ENCODE results near the gene DDX1. TPM values are rescaled to one million over a fixed set of nuclear protein-coding genes. Genes with fewer than 3 reads are reported as not detected.

DDX1 gene
- total RNA-seq, 4 donors from 2014 or later, result 50.3 to 109 (median 75.2) TPM

GRCh38 chr2:15652801-15653200 lies 61.1 kb downstream of the DDX1 start:
- no peak for TF ChIP-seq CTCF (IDR thresholded peaks at IDR 0.05; ENCODE audit: low read depth)

GRCh38 chr2:15653806-15654726 lies 62.4 kb downstream of the DDX1 start:
- TF ChIP-seq CTCF (IDR thresholded peaks at IDR 0.05; ENCODE audit: low read depth), result no peak

GRCh38 chr2:15654727-15655073 lies 63.0 kb downstream of the DDX1 start:
- TF ChIP-seq CTCF (IDR thresholded peaks at IDR 0.05; ENCODE audit: low read depth), result no peak

GRCh38 chr2:15655123-15655887 lies 63.6 kb downstream of the DDX1 start:
- TF ChIP-seq CTCF (IDR thresholded peaks at IDR 0.05; ENCODE audit: low read depth), result no peak

GRCh38 chr2:15656090-15656489 lies 64.4 kb downstream of the DDX1 start:
- TF ChIP-seq CTCF (IDR thresholded peaks at IDR 0.05; ENCODE audit: low read depth), result no peak

- TF ChIP-seq CTCF (IDR thresholded peaks at IDR 0.05; ENCODE audit: low read depth), result no peak
Observed at GRCh38 chr2:15657759-15658158, 66.1 kb downstream of the DDX1 start.

GRCh38 chr2:15658911-15659310 lies 67.2 kb downstream of the DDX1 start:
- no peak for TF ChIP-seq CTCF (IDR thresholded peaks at IDR 0.05; ENCODE audit: low read depth)

Data from subcutaneous adipose tissue (tissue), 4 donors.